PC-9 (cell line): ENCODE results near the gene SUV39H1. TPM values are rescaled to one million over a fixed set of nuclear protein-coding genes. Genes with fewer than 3 reads are reported as not detected.
"Not testable (repeated sequence)": the region's sequence is repeated elsewhere in the genome, so short reads cannot be mapped to it uniquely, and the experiment has no call there.

Experiments
- Bru-seq: library from RNA; stranded (reverse); fragments of 400-500 nt; gene quantifications from one replicate; lab custom pipeline; 2021; lab: Mats Ljungman, UMichigan
- BruChase-seq, 2 experiments: library from RNA; stranded (reverse); fragments of 400-500 nt; gene quantifications; one replicate each; lab custom pipeline; 2021; lab: Mats Ljungman, UMichigan
- BruUV-seq: library from RNA; stranded (reverse); fragments of 400-500 nt; replicated peaks from 2 replicates; lab custom pipeline; 2021; lab: Mats Ljungman, UMichigan
- CTCF ChIA-PET: fragments of 300-600 bp; sonication (Branson Sonifier 250); formaldehyde crosslinking; loops from one replicate; lab custom pipeline; 2022; ENCODE audit warnings: antibody characterized with exemption; lab: Charles Lee
- POLR2A ChIA-PET: fragments of 300-600 bp; sonication (Branson Sonifier 250); formaldehyde crosslinking; loops from one replicate; lab custom pipeline; 2022; ENCODE audit warnings: antibody characterized with exemption; ENCODE audit not compliant: unreplicated experiment; lab: Charles Lee
- DNase-seq, 2 experiments: peaks; one replicate each; pipeline versions ENCODE4 v3.0.0 to v3.0.0-alpha.2; 2015 to 2022; ENCODE audit warnings: mixed read lengths in 1 of 2
- H2AFZ ChIP-seq: fragments of 200-600 bp; sonication (generic); 2 replicates; pipeline ENCODE4 v1.8.1; 2017; ENCODE audit warnings: antibody characterized with exemption
- H3F3A ChIP-seq: fragments of 200-600 bp; sonication (generic); 2 replicates; pipeline ENCODE4 v1.8.1; 2017; ENCODE audit warnings: antibody characterized with exemption, mild to moderate bottlenecking, low read depth; ENCODE audit not compliant: insufficient read depth
- H3K27ac ChIP-seq: fragments of 200-600 bp; sonication (generic); 2 replicates; pipeline ENCODE4 v1.6.1; 2016; ENCODE audit warnings: mixed run types
- H3K27me3 ChIP-seq: fragments of 200-600 bp; sonication (generic); 2 replicates; pipeline ENCODE4 v1.6.1; 2016; ENCODE audit warnings: low read depth, mixed run types; ENCODE audit not compliant: insufficient read depth
- H3K36me3 ChIP-seq: fragments of 200-600 bp; sonication (generic); 2 replicates; pipeline ENCODE4 v1.6.1; 2016; ENCODE audit warnings: low read depth, mixed run types
- H3K4me1 ChIP-seq: fragments of 200-600 bp; sonication (generic); replicated peaks from 2 replicates; pipeline ENCODE4 v1.6.1; 2016; ENCODE audit warnings: mixed run types; ENCODE audit not compliant: insufficient read depth
- H3K4me2 ChIP-seq: fragments of 200-600 bp; sonication (generic); 2 replicates; pipeline ENCODE4 v1.6.1; 2017; ENCODE audit warnings: mixed run types
- H3K4me3 ChIP-seq: fragments of 200-600 bp; sonication (generic); 2 replicates; pipeline ENCODE4 v1.6.1; 2016; ENCODE audit warnings: mixed run types
- H3K79me2 ChIP-seq: fragments of 200-600 bp; sonication (generic); 2 replicates; pipeline ENCODE4 v1.6.1; 2017; ENCODE audit warnings: low read depth, mixed run types
- H3K9me2 ChIP-seq: fragments of 200-600 bp; sonication (generic); 2 replicates; pipeline ENCODE4 v1.8.1; 2017; ENCODE audit warnings: mild to moderate bottlenecking; ENCODE audit not compliant: insufficient read depth
- H3K9me3 ChIP-seq: fragments of 200-600 bp; sonication (generic); 2 replicates; pipeline ENCODE4 v1.8.1; 2016; ENCODE audit warnings: low read depth; ENCODE audit not compliant: insufficient read depth
- H4K20me1 ChIP-seq: fragments of 200-600 bp; sonication (generic); 2 replicates; pipeline ENCODE4 v1.8.1; 2017; ENCODE audit not compliant: insufficient read depth
- CTCF ChIP-seq: fragments of 200-600 bp; sonication (generic); conservative IDR thresholded peaks from 2 replicates; pipeline ENCODE4 v1.6.1; 2017; ENCODE audit warnings: mixed run types, antibody characterized with exemption, mild to moderate bottlenecking, moderate library complexity
- EZH2 ChIP-seq: fragments of 200-600 bp; sonication (generic); IDR thresholded peaks from 2 replicates; pipeline ENCODE4 v1.8.0; 2017; ENCODE audit warnings: antibody characterized with exemption, low read depth
- intact Hi-C: fragments of 100-400 bp; cut with micrococcal nuclease; formaldehyde crosslinking; loops from one replicate; pipeline ENCODE4 v1.10.0; 2022; ENCODE audit not compliant: unreplicated experiment
- long read RNA-seq: library from polyadenylated mRNA; stranded (forward); transcript quantifications from one replicate; pipeline ENCODE4 v2.0.0, GENCODE V29; 2022
- total RNA-seq: library from RNA; stranded (reverse); gene quantifications from 2 replicates; pipeline ENCODE4 v1.2.3, GENCODE V29; 2021

Gene SUV39H1
- total RNA-seq, result 10.5 and 11.7 TPM in 2 replicates
- Bru-seq, nascent RNA, result percentile 58 among the genes with signal in this experiment
- percentile 53 among the genes with signal in this experiment for BruChase-seq, experiment 1, labeled RNA remaining after a 2-hour chase
- percentile 67 among the genes with signal in this experiment for BruChase-seq, experiment 2, labeled RNA remaining after a 6-hour chase
- long read RNA-seq, transcript SUV39H1-202 (6 exons, 2,871 nt), result major isoform, 22 of 32 reads
- long read RNA-seq, partial matches to known transcripts, result 8 of 32 reads
- long read RNA-seq, other reads (novel, unspliced or antisense), result 0 of 32 reads

- Histone ChIP-seq H2AFZ (peak within 1 kb of the TSS; percentile 69; the same call in 1 of the 2 replicates), H4K20me1 (no peaks in the 10 kb centered on the region), H3K27me3 (no peaks in the 10 kb centered on the region), H3K4me1 (no peaks in the 10 kb centered on the region), H3K36me3 (no peaks in the 10 kb centered on the region), H3K9me3 (no peaks in the 10 kb centered on the region), H3K4me3 (peak within 1 kb of the TSS; percentile 52; the same call in 1 of the 2 replicates), H3K79me2 (peaks cover 7% of the 10 kb centered on the region; the same call in 1 of the 2 replicates), H3K27ac (no peak within 1 kb of the TSS), H3F3A (no peaks in the 10 kb centered on the region), H3K9me2 (no peaks in the 10 kb centered on the region), H3K4me2 (peak within 1 kb of the TSS; percentile 69)
- DNase-seq, result peak; percentile 58 to 74
- ChIA-PET CTCF (no interaction called here), POLR2A (interaction anchor here (0.5 kb wide), 1 partner anchor 210 kb away, joined by 3 read pairs; no protein-coding TSS in a partner anchor)
- BruUV-seq, result no TSS peak
- intact Hi-C loops, result loop anchor here (2.0 kb wide), 1 partner anchor 58 kb away; no protein-coding TSS in a partner anchor
- TF ChIP-seq CTCF (no peak), EZH2 (no peak)
Observed at GRCh38 chrX:48696301-48696908, at the start of gene SUV39H1. SUV39H1 (plus strand) TSS chrX:48696734; CDS start chrX:48696785, 51 bp downstream.

GRCh38 chrX:48648336-48648751 lies 48.2 kb upstream of the SUV39H1 start:
- H3F3A ChIP-seq, result no peaks in the 10 kb centered on the region
- no peaks in the 10 kb centered on the region for H3K27me3 ChIP-seq
- H3K36me3 ChIP-seq, result no peaks in the 10 kb centered on the region
- H3K9me2 ChIP-seq, result no peaks in the 10 kb centered on the region
- H3K4me1 ChIP-seq, result no peaks in the 10 kb centered on the region
- POLR2A ChIA-PET, result interaction anchor here (0.6 kb wide), 1 partner anchor 805 kb away, joined by 3 read pairs; no protein-coding TSS in a partner anchor
- H3K4me3 ChIP-seq, result no peak overlapping the region
- H3K9me3 ChIP-seq, result no peaks in the 10 kb centered on the region
- no peak overlapping the region for H3K27ac ChIP-seq
- no peaks in the 10 kb centered on the region for H3K79me2 ChIP-seq
- no peak overlapping the region for H3K4me2 ChIP-seq
- peak in 1 of 2 experiments; percentile 0 for DNase-seq
- no TSS peak for BruUV-seq
- no peak overlapping the region for H2AFZ ChIP-seq
- TF ChIP-seq CTCF (no peak), EZH2 (no peak)
- no peaks in the 10 kb centered on the region for H4K20me1 ChIP-seq
- intact Hi-C loops, result no loop called here
- CTCF ChIA-PET, result no interaction called here

- Histone ChIP-seq H3K9me3 (no peaks in the 10 kb centered on the region), H2AFZ (no peak overlapping the region), H3K27me3 (no peaks in the 10 kb centered on the region), H3K4me3 (no peak overlapping the region), H3K9me2 (no peaks in the 10 kb centered on the region), H3K79me2 (no peaks in the 10 kb centered on the region), H3K27ac (no peak overlapping the region), H3K36me3 (no peaks in the 10 kb centered on the region), H3K4me1 (no peaks in the 10 kb centered on the region), H3K4me2 (no peak overlapping the region), H3F3A (no peaks in the 10 kb centered on the region), H4K20me1 (no peaks in the 10 kb centered on the region)
- DNase-seq, result no peak
- TF ChIP-seq CTCF (no peak), EZH2 (no peak)
- POLR2A ChIA-PET, result no interaction called here
- CTCF ChIA-PET, result no interaction called here
- intact Hi-C loops, result no loop called here
- no TSS peak for BruUV-seq
Observed at GRCh38 chrX:48649102-48649501, 47.4 kb upstream of the SUV39H1 start.

- H3K27me3 ChIP-seq, H3K36me3 ChIP-seq, H3K4me3 ChIP-seq, H3F3A ChIP-seq, H3K4me2 ChIP-seq, H3K4me1 ChIP-seq, H3K9me3 ChIP-seq, H3K79me2 ChIP-seq, H3K27ac ChIP-seq, POLR2A ChIA-PET, H3K9me2 ChIP-seq, H2AFZ ChIP-seq, DNase-seq, BruUV-seq, H4K20me1 ChIP-seq, intact Hi-C loops, CTCF ChIA-PET: not testable (repeated sequence)
Observed at GRCh38 chrX:48652055-48652579, 44.4 kb upstream of the SUV39H1 start.

- not testable (repeated sequence) for H3K4me1 ChIP-seq
Observed at GRCh38 chrX:48654746-48655145, 41.8 kb upstream of the SUV39H1 start.

More at GRCh38 chrX:48654746-48655145, 41.8 kb upstream of the SUV39H1 start:
- H3K36me3 ChIP-seq, H3K4me3 ChIP-seq, intact Hi-C loops, H3K27me3 ChIP-seq, H3K4me2 ChIP-seq, DNase-seq, BruUV-seq, H3K79me2 ChIP-seq, CTCF ChIA-PET, H3F3A ChIP-seq, POLR2A ChIA-PET, H3K9me3 ChIP-seq, H3K9me2 ChIP-seq, H4K20me1 ChIP-seq, H3K27ac ChIP-seq, H2AFZ ChIP-seq: not testable (repeated sequence)
